HG02870 (cell line): Measurements from ENCODE around the gene FES.
"Not testable (repeated sequence)": the region's sequence is repeated elsewhere in the genome, so short reads cannot be mapped to it uniquely, and the experiment has no call there.

ENCODE experiments used
- ATAC-seq: cut with Tn5 transposase; IDR thresholded peaks from one replicate; pipeline ENCODE4 v1.9.1; 2021; ENCODE audit warnings: mild to moderate bottlenecking, moderate library complexity; ENCODE audit not compliant: unreplicated experiment

Gene FES

DNA sequence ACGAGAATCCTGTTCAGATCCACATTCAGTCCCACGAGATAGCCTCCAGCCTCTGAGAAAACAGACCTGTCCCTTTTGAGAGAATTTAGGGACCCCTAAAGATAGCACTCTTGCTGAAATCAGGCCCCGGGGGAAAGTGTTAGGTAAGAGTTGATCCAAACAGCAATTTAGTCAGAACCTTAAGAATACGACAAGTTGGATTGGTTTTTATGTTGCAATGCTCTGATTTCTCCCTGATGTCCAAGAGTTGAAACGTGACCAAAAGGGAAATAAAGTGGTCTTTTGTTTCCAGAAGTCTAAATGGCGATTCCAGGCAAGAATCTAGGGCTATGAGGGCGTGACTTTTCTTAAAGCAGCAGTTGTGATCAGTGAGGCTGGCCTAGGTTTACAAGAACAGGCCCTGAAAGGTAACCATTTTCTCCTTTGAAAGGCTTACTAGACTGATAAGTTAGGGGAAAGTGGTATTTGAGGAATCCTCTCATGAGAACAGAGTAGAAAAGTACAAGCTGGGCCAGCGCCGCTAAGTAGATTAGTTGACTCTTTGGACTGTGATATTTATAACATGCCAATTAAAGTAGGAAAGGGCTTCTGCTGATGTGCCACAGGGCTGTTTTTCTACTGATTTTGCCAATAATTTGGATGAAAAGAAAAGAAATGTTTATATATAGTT is 23.7 kb downstream of the FES start:
- no peak for ATAC-seq

- ATAC-seq = not testable (repeated sequence)
Measured at GRCh38 chr15:90909449-90909848, 25.1 kb downstream of the FES start.

DNA sequence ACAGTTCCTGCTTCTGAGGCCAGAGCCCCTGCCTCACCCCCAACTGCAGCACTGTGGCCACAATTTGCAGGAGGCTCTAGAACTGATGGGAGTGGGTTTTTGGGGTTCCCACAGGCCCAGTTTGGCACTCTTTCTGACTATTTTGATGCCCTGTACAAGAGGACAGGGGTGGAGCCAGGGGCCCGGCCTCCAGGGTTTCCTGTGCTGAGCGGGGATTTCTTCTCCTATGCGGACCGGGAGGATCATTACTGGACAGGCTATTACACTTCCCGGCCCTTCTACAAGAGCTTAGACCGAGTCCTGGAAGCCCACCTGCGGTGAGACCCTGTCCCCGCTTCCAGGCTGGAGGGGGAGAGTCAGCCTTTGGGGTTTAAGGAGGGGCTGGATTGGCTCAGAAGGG is 25.7 kb downstream of the FES start:
- no peak for ATAC-seq

DNA sequence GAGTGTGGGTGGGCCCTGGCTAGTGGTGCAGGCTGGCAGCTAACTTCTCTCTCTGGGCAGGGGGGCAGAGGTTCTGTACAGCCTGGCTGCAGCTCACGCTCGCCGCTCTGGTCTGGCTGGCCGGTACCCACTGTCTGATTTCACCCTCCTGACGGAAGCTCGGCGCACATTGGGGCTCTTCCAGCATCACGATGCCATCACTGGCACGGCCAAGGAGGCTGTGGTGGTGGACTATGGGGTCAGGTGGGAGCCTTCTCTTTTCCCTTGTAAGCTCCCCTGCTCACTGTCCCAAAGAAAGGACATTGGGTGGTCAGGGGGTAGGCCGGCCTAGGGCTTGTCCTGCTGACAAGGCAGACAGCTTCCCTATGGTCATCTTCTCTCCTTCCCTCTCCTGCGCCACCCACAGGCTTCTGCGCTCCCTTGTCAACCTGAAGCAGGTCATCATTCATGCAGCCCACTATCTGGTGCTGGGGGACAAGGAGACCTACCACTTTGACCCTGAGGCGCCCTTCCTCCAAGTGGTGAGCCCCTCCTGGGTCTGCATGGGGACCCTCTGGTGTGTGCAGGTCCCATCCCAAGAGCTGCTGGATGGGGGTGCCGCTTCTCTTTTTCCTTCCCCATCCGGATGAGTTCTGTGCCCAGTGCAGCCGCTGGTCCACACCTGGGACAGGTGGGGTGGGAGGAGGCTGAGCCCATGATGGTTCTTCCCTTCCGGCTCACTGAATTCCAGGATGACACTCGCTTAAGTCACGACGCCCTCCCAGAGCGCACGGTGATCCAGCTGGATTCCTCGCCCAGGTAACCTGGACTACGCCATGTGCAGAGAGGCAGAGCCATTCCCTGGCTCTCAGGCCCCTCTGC is 26.4 kb downstream of the FES start:
- no peak for ATAC-seq

DNA sequence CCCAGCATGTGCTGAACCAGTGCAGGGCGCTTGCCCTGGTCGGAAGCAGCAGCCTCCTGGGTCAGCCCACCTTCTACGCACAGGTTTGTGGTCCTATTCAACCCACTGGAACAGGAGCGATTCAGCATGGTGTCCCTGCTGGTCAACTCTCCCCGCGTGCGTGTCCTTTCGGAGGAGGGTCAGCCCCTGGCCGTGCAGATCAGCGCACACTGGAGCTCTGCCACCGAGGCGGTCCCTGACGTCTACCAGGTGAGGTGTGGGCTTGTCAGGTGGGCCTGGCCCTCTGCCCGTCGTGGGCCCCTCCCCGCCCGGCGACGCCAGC is 27.0 kb downstream of the FES start:
- ATAC-seq = no peak

DNA sequence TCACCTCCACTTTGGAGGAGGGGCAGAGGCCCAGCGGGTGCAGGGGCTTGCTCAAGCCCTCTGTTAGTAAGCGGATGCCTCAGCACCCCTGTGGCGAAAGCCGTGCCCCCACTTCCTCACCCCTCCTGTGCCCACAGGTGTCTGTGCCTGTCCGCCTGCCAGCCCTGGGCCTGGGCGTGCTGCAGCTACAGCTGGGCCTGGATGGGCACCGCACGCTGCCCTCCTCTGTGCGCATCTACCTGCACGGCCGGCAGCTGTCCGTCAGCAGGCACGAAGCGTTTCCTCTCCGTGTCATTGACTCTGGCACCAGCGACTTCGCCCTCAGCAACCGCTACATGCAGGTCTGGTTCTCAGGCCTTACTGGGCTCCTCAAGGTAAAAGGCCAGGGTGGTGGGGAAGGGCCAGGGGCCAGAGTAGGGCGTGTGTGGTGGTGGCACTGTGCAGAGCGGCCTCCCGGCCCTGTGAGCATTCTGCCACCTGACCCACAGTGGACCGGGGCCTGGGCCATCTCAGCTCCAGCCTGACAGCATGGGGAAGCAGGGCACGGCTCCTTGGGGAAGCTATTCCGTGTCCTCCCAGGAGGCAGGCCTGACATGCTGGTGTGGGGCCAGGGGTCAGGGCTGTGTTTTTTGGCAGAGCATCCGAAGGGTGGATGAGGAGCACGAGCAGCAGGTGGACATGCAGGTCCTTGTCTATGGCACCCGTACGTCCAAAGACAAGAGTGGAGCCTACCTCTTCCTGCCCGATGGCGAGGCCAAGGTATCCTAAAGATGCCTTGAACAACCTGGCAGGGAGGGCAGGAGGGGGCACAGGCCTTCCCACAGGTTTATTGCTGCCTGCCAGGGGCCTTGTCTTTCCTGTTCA is 27.8 kb downstream of the FES start:
- ATAC-seq = no peak

GRCh38 chr15:90912770-90913075 is 28.4 kb downstream of the FES start:
- ATAC-seq = no peak

GRCh38 chr15:90913398-90913944 is 29.2 kb downstream of the FES start:
- no peak for ATAC-seq

DNA sequence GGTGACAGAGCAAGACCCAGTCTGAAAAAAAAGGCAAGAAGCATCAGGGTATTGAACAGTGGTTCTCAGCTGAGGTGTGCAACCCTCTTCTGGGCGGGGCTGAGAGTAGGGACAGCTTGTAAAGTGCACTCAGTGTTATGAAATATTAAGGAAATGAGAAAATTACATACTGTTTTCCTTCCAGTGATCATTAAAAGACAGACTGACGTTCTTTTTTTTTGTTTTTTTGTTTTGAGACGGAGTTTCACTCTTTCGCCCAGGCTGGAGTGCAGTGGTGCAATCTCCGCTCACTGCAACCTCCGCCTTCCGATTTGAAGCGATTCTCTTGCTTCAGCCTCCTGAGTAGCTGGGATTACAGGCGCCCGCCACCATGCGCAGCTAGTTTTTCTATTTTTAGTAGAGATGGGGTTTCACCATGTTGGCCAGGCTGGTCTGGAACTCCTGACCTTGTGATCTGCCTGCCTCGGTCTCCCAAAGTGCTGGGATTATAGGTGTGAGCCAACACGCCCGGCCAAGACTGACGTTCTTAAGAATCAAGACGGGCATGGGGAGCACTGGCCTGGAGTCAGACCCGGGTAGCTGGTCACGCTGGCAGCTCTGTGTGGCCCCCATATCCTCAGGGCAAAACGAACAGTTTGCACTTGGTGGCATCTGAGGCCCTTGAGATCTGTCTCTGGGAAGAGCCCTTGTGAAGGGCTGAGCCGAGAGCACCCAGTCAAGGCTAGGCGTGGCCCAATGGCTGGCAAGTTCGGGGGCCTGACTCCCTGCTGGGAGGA is 30.2 kb downstream of the FES start:
- no peak for ATAC-seq

DNA sequence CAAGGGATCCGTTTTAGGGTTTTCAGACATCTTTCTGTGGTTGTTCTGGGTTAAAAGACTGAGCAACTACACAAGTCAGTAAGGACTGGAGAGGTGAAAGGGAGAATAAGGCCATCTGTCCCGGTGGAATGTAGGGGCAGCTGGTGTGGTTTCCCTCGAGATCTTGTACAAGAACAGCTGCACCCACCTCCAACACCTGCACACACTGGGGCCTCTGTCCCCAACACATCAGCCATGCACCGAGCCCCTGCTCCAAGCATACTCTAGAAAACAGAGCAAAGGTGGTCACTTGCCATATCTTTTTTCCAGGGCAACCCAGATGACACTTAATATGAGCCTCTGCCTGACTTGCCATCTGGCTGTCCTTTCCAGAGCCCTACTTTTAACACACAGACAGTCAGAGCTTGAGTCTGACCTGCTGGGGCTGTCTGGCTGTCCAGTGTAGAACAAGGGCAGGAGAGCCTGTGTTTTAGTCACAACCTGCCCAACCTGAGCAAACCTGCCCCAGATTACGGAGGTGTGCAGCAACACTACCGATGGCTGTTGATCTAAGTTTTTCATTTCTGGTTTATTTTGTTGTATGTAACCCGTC is 31.0 kb downstream of the FES start:
- no peak for ATAC-seq

- ATAC-seq = no peak
Measured at GRCh38 chr15:90915808-90916440, 31.6 kb downstream of the FES start.

GRCh38 chr15:90916461-90916860 is 32.2 kb downstream of the FES start:
- ATAC-seq = no peak

- no peak for ATAC-seq
Measured at GRCh38 chr15:90917569-90917968, 33.3 kb downstream of the FES start.

DNA sequence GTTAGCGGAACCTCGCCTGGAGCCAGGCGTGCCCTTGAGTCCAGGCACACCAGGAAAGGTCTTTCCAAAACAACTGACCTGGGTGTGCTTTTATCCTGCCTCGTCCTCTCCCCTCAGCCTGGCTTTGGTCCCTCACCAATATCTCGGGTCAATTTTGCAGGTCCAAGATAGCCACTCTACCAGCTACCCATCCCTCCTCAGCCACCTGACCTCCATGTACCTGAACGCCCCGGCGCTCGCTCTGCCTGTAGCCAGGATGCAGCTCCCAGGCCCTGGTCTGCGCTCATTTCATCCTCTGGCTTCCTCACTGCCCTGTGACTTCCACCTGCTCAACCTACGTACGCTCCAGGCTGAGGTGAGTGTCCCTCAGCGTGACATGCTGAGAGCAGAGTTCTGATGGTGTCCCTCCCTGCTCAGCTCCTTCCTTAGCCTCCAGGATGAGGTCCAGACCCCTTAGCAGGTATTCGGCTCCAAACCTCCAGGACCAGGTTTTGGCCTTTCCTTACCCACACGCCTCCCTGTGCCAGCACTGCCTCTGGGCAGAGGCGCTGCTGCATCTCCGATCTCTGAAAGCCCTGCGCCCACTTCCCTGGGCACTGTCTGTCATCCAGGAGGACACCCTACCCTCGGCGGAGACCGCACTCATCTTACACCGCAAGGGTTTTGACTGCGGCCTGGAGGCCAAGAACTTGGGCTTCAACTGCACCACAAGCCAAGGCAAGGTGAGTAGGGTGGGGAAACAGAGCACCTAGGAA is 33.9 kb downstream of the FES start:
- ATAC-seq = no peak

DNA sequence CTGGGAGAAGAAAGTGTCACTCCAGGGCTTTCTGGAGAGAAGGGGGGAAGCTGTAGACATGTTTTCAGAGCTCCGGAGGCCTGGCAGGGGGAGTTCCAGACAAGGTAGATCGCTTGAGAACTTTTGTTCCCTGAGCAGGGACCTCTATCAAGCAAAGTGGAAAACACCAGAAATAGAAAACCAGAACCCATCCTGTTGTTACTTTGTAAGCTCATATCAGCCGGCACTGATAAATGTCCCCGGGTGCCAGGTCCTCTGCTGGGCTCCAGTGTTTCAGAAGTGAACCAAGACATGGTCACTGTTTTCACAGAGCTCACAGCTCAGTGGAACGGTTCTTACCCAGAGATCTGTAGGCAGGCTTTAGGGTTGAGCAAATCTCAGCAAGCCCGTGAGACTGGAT is 34.5 kb downstream of the FES start:
- ATAC-seq = no peak

- ATAC-seq = no peak
Measured at GRCh38 chr15:90921887-90922286, 37.6 kb downstream of the FES start.

DNA sequence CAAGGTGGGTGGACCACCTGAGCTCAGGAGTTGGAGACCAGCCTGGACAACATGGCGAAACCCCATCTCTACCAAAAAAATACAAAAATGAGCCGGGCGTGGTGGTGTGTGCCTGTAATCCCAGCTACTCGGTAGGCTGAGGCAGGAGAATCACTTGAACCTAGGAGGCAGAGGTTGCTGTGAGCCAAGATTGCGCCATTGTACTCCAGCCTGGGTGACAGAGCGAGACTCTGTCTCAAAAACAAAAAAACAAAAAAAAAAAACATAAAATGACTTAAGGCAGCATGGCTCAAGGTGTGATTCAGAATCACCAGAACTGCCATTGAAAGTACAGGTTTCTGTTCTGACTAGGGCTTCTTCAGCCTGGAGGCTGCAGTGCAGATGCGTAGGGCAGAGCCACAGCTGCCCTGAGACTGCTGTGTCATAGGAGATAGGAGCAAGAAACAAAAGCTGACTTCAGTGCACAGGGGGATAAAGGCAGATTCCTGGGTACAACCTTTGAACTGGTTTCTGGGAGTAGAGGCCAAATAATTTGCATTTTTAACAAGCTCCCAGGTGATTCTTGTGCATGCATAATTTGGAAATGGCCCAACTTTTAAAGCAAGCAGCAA is 38.5 kb downstream of the FES start:
- peak; percentile 80 for ATAC-seq

GRCh38 chr15:90924375-90924774 is 40.1 kb downstream of the FES start:
- ATAC-seq = peak; percentile 78

DNA sequence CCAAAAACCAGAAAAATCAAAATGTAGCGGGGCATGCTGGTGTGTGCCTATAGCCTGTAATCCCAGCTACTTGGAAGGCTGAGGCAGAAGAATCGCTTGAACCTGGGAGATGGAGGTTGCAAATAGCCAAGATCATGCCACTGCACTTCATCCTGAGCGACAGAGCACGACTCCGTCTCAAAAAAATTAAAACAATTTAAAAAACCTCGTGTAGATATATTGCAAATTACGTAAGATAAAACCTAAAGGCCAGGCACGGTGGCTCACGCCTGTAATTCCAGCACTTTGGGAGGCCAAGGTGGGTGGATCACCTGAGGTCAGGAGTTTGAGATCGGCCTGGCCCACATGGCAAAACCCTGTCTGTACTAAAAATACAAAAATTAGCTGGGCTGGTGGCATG is 42.5 kb downstream of the FES start:
- not testable (repeated sequence) for ATAC-seq
